Measurements from ENCODE around the gene EZR. TPM values are rescaled to one million over a fixed set of nuclear protein-coding genes. Genes with fewer than 3 reads are reported as not detected.
A peak's percentile ranks its signal among the peaks of the same experiment; 100 is the strongest.

EZR gene
- total RNA-seq, 4 donors from 2014 or later = 208 to 339 (median 285) TPM

DNA sequence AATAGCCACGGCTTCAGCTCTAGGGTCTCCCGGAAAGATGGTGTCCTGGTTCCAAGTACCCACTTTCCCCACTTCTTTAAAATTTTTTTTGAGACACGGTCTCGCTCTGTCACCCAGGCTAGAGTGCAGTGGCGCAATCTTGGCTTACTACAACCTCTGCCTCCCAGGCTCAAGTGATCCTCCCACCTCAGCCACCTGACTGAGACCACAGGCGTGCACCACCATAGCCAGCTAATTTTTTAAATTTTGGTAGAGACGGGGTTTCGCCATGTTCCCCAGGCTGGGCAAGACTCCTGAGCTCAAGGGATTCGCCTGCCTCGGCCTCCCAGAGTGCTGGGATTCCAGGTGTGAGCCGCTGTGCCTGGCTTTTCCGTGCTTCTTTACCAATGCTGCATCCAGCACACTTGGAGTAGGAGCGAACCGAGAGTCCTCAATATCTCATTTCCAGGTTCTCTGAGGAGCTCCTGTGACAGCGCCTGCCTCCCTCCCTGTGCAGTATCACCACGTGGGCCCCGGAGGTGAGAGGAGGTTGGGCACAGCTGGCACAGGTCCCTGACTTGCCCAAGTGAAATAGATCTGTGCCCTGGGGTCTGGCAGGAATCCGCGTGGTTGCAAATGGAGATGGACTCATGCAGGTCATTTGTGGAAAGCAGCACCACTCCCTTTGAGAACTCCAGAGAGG lies 37.3 kb downstream of the EZR start:
- H3K4me3 ChIP-seq = no peak overlapping the region
- H3K27me3 ChIP-seq = no peaks in the 10 kb centered on the region
- no peak for DNase-seq
- H3K9me3 ChIP-seq = no peaks in the 10 kb centered on the region
- TF ChIP-seq, protein P1, sequence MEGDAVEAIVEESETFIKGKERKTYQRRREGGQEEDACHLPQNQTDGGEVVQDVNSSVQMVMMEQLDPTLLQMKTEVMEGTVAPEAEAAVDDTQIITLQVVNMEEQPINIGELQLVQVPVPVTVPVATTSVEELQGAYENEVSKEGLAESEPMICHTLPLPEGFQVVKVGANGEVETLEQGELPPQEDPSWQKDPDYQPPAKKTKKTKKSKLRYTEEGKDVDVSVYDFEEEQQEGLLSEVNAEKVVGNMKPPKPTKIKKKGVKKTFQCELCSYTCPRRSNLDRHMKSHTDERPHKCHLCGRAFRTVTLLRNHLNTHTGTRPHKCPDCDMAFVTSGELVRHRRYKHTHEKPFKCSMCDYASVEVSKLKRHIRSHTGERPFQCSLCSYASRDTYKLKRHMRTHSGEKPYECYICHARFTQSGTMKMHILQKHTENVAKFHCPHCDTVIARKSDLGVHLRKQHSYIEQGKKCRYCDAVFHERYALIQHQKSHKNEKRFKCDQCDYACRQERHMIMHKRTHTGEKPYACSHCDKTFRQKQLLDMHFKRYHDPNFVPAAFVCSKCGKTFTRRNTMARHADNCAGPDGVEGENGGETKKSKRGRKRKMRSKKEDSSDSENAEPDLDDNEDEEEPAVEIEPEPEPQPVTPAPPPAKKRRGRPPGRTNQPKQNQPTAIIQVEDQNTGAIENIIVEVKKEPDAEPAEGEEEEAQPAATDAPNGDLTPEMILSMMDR (IDR thresholded peaks at IDR 0.05) = no peak
- TF ChIP-seq POLR2A (IDR thresholded peaks at IDR 0.05) = no peak
- WGBS, 2 donors = 71 to 89% methylated on average over 12 of the region's 19 CpGs
- peak overlapping the region; percentile 65 to 88 (median 78) for H3K27ac ChIP-seq
- peaks cover 8 to 67% (median 10%) of the 10 kb centered on the region in 3 donors for H3K4me1 ChIP-seq
- peaks cover 23 to 100% (median 35%) of the 10 kb centered on the region in 3 donors for H3K36me3 ChIP-seq
- intact Hi-C loops (cut with DNase I) = no loop called here

DNA sequence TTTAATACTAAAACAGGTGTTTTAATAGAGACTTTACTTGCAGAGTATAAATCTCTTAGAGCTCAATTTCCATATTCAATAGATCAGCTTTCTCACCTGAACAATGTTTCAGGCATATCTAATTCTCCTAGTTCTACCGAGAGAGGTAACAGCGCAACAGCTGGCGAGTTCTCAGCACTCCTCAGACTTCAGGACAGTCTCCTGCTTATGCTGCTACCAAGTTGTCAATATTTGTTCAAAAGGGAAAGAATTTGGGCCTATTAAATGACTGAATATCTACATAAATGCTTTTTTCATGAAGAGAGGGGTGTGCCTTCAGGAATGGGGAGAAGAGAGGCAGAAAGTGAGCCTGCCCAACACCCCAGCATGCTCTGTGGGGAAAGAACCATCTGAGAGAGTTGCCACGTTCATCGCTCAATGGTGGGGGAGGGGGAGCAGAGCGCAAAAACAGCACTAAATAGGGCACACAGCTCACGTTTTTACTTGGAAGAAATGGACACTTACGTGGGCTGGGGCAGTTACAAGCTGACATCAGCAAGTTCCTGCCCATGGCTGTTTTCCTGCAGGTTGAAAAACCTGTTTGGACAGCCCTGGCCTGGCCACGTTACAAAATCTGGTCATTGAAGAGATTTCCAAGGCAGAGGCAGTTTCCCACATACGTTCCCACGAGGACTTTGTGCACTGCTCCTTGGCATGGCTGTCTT lies 38.0 kb downstream of the EZR start:
- no peaks in the 10 kb centered on the region for H3K9me3 ChIP-seq
- H3K4me1 ChIP-seq = peaks cover 6 to 60% (median 10%) of the 10 kb centered on the region in 3 donors
- TF ChIP-seq POLR2A (IDR thresholded peaks at IDR 0.05) = no peak
- TF ChIP-seq, protein P1 (IDR thresholded peaks at IDR 0.05) = no peak
- intact Hi-C loops (cut with DNase I) = no loop called here
- H3K27me3 ChIP-seq = no peaks in the 10 kb centered on the region
- 53 to 60% methylated on average over 11 of the region's 11 CpGs for WGBS, 2 donors
- peaks cover 24 to 100% (median 34%) of the 10 kb centered on the region in 3 donors for H3K36me3 ChIP-seq
- no peak for DNase-seq
- H3K4me3 ChIP-seq = no peak overlapping the region
- H3K27ac ChIP-seq = peak overlapping the region; percentile 65 to 88 (median 78)

DNA sequence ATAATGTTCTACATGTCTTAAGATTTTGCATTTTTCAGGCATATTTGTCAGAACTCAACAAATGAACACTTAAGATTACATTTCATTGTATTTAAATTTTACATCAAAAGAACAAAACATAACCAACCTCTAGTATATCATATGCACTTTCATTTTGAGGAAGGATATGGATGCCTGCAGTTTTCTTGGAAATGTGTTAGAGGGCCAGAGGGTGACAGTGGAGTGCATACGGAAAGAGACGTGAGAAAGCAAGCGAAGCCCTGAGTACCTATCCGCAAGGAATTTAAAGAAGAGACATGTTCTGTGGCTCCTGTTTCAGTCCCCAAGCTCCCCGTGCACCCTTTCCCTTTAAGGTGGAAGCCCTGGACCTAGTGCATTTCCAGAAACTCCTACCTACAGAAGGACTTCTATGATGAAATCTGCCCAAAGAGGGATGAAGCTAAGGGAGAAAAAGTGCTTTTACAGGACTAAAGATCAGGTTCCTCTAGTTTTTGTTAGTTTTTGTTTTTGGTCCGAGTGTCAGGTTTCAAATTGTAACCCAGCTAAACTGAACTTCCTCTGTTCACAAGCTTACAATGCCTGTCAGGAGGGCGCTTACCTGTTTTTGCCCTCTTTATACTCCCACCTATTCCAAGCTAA lies 38.8 kb downstream of the EZR start:
- no peak overlapping the region for H3K4me3 ChIP-seq
- DNase-seq = no peak
- H3K9me3 ChIP-seq = no peaks in the 10 kb centered on the region
- H3K27ac ChIP-seq = peak overlapping the region; percentile 65 to 88 (median 78)
- H3K27me3 ChIP-seq = no peaks in the 10 kb centered on the region
- intact Hi-C loops (cut with DNase I) = no loop called here
- peaks cover 28 to 100% (median 34%) of the 10 kb centered on the region in 3 donors for H3K36me3 ChIP-seq
- whole genome bisulfite sequencing, 2 donors = 85 to 86% methylated on average over 7 of the region's 7 CpGs
- peaks cover 6 to 53% (median 10%) of the 10 kb centered on the region in 3 donors for H3K4me1 ChIP-seq
- TF ChIP-seq, protein P1 (IDR thresholded peaks at IDR 0.05) = no peak
- no peak for TF ChIP-seq POLR2A (IDR thresholded peaks at IDR 0.05)

DNA sequence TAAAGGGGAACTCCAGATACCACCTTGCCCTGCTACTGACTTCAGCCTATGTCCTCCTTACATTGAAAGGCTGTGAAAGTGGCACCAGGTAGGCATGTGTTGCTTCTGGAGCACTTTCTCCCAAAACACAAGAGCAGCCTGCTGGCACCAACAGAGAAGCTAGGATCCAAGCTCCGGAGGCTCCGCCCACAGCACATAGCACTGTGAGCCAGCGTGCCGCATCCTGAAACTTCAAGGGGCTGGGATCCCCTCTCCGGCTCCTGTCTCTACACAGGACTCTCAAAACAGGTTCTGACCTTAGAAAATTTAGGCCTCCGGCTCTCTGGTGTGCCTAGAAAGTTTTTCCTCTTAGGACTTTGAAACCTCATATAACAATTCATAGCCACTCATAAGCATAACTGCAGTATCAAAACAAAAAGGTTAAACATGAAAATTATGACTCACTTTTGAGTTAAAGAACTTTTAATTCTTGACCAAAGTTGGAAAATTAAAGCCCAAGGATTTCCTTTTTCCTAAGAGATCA lies 41.1 kb downstream of the EZR start:
- H3K36me3 ChIP-seq = peaks cover 15 to 100% (median 18%) of the 10 kb centered on the region in 3 donors
- H3K9me3 ChIP-seq = no peaks in the 10 kb centered on the region
- peaks cover 18 to 55% (median 23%) of the 10 kb centered on the region in 3 donors for H3K4me1 ChIP-seq
- H3K27me3 ChIP-seq = no peaks in the 10 kb centered on the region
- no peak for DNase-seq
- H3K27ac ChIP-seq = peak overlapping the region in 1 of 4 donors; percentile 36
- TF ChIP-seq, protein P1 (IDR thresholded peaks at IDR 0.05) = no peak
- no peak for TF ChIP-seq POLR2A (IDR thresholded peaks at IDR 0.05)
- intact Hi-C loops (cut with DNase I) = no loop called here
- 92% methylated on average over 6 of the region's 6 CpGs for WGBS, 2 donors
- H3K4me3 ChIP-seq = no peak overlapping the region

Measured in esophagus squamous epithelium (tissue), 5 donors.